GM21717 (cell line): ENCODE data around the gene BCL2L12.
"Not testable (repeated sequence)": the region's sequence is repeated elsewhere in the genome, so short reads cannot be mapped to it uniquely, and the experiment has no call there.

Source experiments
- ATAC-seq: cut with Tn5 transposase; IDR thresholded peaks from one replicate; pipeline ENCODE4 v1.9.1; 2021; ENCODE audit warnings: mild to moderate bottlenecking, moderate library complexity; ENCODE audit not compliant: unreplicated experiment

The BCL2L12 gene

GRCh38 chr19:49704888-49705642 lies 39.3 kb downstream of the BCL2L12 start:
- no peak for ATAC-seq

GRCh38 chr19:49705919-49706318 lies 40.2 kb downstream of the BCL2L12 start:
- no peak for ATAC-seq

GRCh38 chr19:49710372-49710951 lies 44.7 kb downstream of the BCL2L12 start:
- ATAC-seq = no peak

GRCh38 chr19:49712397-49712859 lies 46.7 kb downstream of the BCL2L12 start:
- no peak for ATAC-seq

- no peak for ATAC-seq
These were observed 47.6 kb downstream of the BCL2L12 start for GRCh38 chr19:49713236-49713845.

- no peak for ATAC-seq
These were observed 50.4 kb downstream of the BCL2L12 start for GRCh38 chr19:49716154-49716553.

- no peak for ATAC-seq
These were observed 52.8 kb downstream of the BCL2L12 start for GRCh38 chr19:49718511-49718910.

- ATAC-seq = no peak
These were observed 53.3 kb downstream of the BCL2L12 start for GRCh38 chr19:49718991-49719390.

GRCh38 chr19:49719420-49719819 lies 53.7 kb downstream of the BCL2L12 start:
- not testable (repeated sequence) for ATAC-seq
